Measurements from ENCODE around the gene FBP2.

- TF ChIP-seq CTCF (conservative IDR thresholded peaks at IDR 0.05; ENCODE audit: low read depth, low read length): no peak
- no peak for TF ChIP-seq EZH2phosphoT487 (IDR thresholded peaks at IDR 0.05; ENCODE audit: borderline replicate concordance, low read length)
Measured at GRCh38 chr9:94632737-94633136, 39.1 kb upstream of the FBP2 start.
